ENCODE measurements around the gene ERCC6.

GRCh38 chr10:49527061-49527460 is 11.9 kb downstream of the ERCC6 start:
- TF ChIP-seq NFIC (IDR thresholded peaks at IDR 0.05) (no peak), FOXM1 (IDR thresholded peaks at IDR 0.05; ENCODE audit: borderline replicate concordance, low read depth) (no peak)

Measured in Ishikawa (cell line).